GM10266 (cell line): ENCODE measurements around the gene FAM171A1.

Experiments used
- DNase-seq: peaks from one replicate; pipeline ENCODE4 v3.0.0; 2012; ENCODE audit errors: extremely low spot score
- TF ChIP-seq, protein P1 (sequence below): IDR thresholded peaks from 2 replicates; pipeline ENCODE4 v1.5.1; 2012; ENCODE audit warnings: mild to moderate bottlenecking, low read depth; ENCODE audit not compliant: control insufficient read depth, insufficient read depth; ENCODE audit errors: missing control alignments

Gene FAM171A1

DNA sequence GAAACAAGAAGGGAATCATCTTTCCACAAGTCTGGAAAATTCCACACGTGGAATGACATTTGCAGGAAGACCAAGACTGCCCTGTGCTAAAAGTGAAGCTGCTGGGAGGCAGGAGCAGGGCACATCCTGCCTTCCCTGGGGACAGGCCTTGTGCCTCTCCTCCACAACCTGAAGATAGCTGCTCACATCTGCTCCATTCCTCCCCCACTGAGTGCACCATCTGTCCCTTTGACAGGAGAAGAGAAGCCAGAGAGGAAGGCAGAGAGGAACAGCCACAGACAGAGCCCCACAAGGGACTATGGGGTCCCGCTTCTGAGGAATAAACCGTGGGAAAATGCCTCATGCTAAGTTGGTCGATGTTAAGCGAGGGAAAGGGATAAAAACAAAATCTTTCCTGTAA is 15.9 kb upstream of the FAM171A1 start:
- TF ChIP-seq, protein P1, sequence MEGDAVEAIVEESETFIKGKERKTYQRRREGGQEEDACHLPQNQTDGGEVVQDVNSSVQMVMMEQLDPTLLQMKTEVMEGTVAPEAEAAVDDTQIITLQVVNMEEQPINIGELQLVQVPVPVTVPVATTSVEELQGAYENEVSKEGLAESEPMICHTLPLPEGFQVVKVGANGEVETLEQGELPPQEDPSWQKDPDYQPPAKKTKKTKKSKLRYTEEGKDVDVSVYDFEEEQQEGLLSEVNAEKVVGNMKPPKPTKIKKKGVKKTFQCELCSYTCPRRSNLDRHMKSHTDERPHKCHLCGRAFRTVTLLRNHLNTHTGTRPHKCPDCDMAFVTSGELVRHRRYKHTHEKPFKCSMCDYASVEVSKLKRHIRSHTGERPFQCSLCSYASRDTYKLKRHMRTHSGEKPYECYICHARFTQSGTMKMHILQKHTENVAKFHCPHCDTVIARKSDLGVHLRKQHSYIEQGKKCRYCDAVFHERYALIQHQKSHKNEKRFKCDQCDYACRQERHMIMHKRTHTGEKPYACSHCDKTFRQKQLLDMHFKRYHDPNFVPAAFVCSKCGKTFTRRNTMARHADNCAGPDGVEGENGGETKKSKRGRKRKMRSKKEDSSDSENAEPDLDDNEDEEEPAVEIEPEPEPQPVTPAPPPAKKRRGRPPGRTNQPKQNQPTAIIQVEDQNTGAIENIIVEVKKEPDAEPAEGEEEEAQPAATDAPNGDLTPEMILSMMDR = no peak
- DNase-seq = no peak

DNA sequence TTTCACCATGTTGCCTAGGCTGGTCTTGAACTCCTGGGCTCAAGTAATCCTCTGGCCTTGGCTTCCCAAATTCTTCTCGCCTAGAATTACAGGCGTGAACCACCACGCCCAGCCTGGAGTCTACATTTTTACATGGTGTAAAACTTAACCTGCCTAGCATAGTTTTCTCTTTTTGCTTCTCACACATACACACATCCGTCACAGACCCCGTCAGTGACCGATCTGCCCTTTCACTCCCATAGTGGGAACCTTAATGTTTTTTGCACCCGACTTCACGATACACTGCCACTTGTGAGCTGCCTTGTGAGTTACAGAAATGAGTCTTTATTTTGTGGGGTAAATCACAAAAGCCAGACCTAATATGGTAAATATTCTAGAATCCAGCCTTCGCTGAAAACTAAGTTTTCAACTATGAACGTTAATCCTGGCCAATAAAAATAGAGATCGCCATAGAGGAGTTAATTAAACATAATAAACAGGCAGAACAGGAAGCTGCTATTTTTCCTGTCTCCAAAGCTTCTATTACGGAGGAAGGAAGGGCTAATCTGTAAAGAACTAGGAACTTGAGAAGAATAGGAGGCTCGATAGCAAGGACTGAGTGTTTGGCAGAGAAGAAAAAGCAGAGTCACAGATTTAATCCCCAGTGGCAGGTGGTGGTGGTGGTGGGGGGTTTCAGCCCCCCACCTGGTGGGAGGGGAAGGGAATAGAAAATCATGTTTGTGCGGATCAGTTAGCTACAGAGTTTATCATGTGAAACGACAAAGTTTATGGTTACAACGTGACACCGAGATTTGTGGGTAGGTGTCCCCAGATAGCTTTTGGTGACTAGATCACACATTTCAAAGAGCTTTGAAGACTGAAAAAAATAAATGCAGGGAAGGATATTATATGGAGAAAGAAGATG is 14.7 kb upstream of the FAM171A1 start:
- no peak for DNase-seq
- TF ChIP-seq, protein P1 = no peak

DNA sequence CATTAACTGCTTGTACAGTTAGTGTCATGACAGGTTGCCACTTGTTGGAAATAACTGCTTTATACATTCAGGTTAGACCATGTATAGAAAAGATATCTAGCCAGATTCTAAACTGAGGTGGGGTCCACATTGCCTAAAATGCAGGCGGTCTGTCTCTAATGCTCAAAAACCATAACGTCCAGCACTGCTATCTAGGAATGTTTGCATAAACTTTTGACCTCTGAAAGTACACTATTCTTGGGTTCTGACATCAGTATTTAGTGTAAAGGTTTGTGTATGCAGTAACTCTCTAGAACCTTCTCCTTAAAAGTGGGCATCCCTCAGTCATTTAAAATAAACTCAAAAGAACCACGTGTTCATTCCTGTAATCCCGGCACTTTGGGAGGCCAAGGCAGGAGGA is 10.3 kb upstream of the FAM171A1 start:
- TF ChIP-seq, protein P1 = no peak
- DNase-seq = no peak

DNA sequence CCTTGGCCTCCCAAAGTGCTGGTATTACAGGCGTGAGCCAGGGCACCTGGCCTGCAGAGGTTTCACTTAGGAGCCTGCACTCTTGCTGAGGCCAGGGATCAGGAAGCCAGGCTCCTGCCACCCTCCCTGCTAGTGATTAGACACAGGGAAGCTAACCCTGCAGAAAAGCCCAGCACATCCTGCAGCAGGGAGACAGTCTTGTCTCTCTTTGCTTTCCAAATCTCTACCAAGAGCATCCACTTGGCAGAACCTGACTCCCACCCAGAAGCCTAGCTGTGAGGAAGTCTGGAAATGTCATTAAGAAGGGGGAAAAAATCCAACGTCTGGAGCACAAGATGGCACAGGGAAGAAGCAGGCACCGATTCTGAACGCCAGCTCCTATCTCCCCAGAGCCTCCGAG is 8.0 kb upstream of the FAM171A1 start:
- DNase-seq = no peak
- TF ChIP-seq, protein P1 = no peak

DNA sequence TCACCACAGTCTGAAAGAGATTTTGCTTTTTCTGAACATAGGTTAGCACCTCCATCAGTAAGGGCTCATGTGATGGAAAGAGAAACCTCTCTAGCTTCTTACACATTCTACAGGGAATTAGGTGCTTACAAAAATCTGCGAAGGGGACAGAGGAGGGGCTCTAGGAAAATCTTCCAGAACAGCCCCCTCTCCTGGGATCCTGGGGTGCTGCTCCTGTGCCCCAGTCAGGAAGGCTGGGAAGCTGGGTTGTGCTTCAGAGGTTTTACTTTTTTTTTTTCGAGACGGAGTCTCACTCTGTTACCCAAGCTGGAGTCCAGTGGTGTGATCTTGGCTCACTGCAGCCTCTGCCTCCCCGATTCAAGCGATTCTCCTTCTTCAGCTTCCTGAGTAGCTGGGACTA is 7.5 kb upstream of the FAM171A1 start:
- TF ChIP-seq, protein P1 = no peak

DNA sequence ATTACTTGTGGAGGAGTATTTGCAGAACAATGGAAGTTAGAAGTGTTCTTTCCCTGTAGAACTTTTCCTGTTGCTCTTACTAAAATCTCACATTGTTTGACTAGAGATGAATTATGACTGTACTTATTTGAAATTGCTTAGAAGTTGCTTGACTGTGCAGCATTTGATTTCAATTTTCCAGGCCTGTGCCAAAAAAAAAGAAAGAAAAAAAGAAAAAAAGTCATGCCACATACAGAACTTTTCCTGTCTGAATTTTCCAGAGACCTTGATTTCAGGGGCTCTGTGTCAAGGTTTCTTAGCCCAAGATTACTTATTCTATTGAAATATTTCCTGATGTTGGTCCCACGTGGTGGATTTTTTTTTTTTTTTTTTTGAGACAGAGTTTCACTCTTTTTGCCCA is 3.5 kb upstream of the FAM171A1 start:
- TF ChIP-seq, protein P1 = no peak
- no peak for DNase-seq

More for the DNA sequence above, 7.5 kb upstream of the FAM171A1 start:
- no peak for DNase-seq

DNA sequence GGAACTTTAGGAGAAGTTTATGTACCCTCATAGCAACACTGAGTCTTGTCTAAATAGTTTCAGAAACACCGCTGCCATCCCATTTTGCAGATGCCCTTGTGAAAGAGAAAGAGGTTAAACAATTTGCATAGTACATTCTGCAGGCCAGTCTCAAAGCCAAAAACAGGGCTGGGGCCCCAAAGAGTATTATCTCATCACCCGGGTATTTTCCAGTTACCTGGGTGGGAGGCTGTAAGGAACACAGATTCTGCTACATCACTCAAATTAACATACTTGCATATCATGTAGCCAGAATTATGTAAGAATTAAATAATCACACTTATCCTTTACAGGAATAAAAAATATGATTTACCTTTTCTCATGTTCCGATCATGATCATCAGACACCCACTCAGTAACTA is 3.1 kb upstream of the FAM171A1 start:
- TF ChIP-seq, protein P1 = no peak

More for the DNA sequence above, 3.1 kb upstream of the FAM171A1 start:
- peak; percentile 51 for DNase-seq
